Heart left ventricle (tissue), 13 donors: Measurements from ENCODE around the gene TMSB10.

Experiments
- POLR2A ChIP-seq, 2 donors: fragments of 450-650 bp; IDR thresholded peaks; one replicate each; pipeline ENCODE4 v1.6.1; 2017; ENCODE audit warnings: antibody characterized with exemption in 2 of 2, mild to moderate bottlenecking in 2 of 2, moderate library complexity in 2 of 2
- TF ChIP-seq, protein P1 (sequence below), 12 donors: fragments of 200-600 bp; sonication (generic) in 4 of 12; IDR thresholded peaks; one replicate each; pipeline versions ENCODE4 v1.5.0 to v1.8.0; 2018 to 2022; ENCODE audit warnings: antibody characterized with exemption in 12 of 12, mild to moderate bottlenecking in 5 of 12
- donor health status: ischemic (EF 13 %, LVEDD 7.1; RV severe dilation, severe dysfunction).
- donor health status: DM: no; HTN: yes; CAD: no.
- donor health status: DM: no; HTN: no; CAD: no.
- donor health status: ischemic (EF 25% LVEDD 6.9; RV normal size, moderate dysfunction).
- donor health status: ischemic (EF 25% LVEDD 5.7; RV mildly dilated, moderate dysfunction).
- donor health status: ischemic (EF 35%, LVEDD 5.7; RV mildly dilated, moderate dysfunction).
- donor health status: nonischemic (EF 11% LVEDD 7.7; RV severe dilation, severe dysfunction).
- donor health status: DM: yes; HTN: yes; CAD: no.
- donor health status: PGD.
- donor health status: ischemic (EF 29% LVEDD 5.4; RV normal size, mild dysfunction).
- donor health status: nonischemic (EF 23%, LVEDD 6.1; RV moderate dilation, normal function).

DNA sequence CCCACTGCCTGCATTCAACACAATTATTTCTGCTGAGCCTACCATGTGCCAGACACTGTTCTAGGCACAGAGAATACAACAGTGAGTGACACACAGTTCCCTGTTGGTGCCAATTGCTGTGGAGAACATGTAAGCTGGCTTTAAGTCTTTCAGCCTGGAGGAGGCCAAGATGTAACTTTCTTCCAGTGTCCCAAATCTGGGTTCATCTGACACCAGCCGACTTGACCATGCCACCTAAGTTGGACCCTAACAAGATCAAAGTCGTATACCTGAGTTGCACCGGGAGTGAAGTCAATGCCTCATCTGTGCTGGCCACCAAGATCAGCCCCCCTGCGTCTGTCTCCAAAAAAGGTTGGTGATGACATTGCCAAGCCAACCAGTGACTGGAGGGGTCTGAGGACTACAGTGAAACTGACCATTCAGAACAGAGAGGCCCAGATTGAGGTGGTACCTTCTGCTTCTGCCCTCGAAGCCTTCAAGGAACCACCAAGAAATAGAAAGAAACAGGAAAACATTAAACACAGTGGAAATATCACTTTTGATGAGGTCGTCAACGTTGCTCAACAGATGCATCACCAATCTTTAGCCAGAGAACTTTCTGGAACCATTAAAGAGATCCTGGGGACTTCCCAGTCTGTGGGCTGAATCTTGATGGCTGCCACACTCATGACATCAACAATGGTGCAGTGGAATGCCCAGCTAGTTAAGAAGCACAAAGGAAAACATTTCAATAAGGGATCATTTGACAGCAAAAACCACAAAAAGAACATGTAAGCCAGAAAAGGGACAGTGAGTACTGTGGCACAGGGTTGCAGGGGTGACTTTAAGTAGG, 30.9 kb upstream of the TMSB10 start:
- TF ChIP-seq, protein P1, sequence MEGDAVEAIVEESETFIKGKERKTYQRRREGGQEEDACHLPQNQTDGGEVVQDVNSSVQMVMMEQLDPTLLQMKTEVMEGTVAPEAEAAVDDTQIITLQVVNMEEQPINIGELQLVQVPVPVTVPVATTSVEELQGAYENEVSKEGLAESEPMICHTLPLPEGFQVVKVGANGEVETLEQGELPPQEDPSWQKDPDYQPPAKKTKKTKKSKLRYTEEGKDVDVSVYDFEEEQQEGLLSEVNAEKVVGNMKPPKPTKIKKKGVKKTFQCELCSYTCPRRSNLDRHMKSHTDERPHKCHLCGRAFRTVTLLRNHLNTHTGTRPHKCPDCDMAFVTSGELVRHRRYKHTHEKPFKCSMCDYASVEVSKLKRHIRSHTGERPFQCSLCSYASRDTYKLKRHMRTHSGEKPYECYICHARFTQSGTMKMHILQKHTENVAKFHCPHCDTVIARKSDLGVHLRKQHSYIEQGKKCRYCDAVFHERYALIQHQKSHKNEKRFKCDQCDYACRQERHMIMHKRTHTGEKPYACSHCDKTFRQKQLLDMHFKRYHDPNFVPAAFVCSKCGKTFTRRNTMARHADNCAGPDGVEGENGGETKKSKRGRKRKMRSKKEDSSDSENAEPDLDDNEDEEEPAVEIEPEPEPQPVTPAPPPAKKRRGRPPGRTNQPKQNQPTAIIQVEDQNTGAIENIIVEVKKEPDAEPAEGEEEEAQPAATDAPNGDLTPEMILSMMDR (IDR thresholded peaks at IDR 0.05) = no peak
- TF ChIP-seq POLR2A (IDR thresholded peaks at IDR 0.05) = no peak
